HG03342 (cell line): Measurements from ENCODE around the gene HMCN2.

Source experiments
- ATAC-seq: cut with Tn5 transposase; IDR thresholded peaks from one replicate; pipeline ENCODE4 v1.9.1; 2021; ENCODE audit warnings: mild to moderate bottlenecking, moderate library complexity; ENCODE audit not compliant: unreplicated experiment

The HMCN2 gene

DNA sequence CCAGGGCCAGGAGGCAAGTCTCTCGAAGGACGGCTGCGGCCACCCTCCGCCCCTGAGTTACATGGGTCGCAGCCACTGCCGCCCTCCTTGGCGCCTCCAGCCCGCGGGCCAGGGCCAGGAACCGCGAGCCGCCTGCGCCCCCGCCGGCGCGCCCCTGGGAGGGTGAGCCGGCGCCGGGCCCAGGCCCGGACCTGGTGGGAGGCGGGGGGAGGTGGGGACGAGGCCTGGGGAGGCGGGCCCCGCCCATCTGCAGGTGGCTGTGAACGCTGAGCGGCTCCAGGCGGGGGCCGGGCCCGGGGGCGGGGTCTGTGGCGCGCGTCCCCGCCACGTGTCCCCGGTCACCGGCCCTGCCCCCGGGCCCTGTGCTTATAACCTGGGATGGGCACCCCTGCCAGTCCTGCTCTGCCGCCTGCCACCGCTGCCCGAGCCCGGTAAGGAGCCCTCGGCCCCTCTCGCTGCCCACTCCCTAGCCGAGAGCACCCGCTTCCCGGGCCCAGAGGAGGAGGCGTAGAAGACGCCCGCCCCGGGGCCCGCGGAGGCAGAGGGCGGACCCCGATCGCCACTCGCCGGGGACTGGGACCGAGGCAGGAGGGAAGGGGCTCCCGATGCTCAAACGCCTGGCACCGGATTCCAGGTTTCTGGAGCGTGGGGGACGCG is 179.1 kb downstream of the HMCN2 start, which contains the start of gene ASS1:
Gene ASS1, plus strand, starts transcription at position 397 of the 657 bp plus-strand sequence. CDS start 7,268 bp downstream, outside the sequence.
- no peak for ATAC-seq

GRCh38 chr9:130445268-130445983 is 179.9 kb downstream of the HMCN2 start:
- no peak for ATAC-seq

DNA sequence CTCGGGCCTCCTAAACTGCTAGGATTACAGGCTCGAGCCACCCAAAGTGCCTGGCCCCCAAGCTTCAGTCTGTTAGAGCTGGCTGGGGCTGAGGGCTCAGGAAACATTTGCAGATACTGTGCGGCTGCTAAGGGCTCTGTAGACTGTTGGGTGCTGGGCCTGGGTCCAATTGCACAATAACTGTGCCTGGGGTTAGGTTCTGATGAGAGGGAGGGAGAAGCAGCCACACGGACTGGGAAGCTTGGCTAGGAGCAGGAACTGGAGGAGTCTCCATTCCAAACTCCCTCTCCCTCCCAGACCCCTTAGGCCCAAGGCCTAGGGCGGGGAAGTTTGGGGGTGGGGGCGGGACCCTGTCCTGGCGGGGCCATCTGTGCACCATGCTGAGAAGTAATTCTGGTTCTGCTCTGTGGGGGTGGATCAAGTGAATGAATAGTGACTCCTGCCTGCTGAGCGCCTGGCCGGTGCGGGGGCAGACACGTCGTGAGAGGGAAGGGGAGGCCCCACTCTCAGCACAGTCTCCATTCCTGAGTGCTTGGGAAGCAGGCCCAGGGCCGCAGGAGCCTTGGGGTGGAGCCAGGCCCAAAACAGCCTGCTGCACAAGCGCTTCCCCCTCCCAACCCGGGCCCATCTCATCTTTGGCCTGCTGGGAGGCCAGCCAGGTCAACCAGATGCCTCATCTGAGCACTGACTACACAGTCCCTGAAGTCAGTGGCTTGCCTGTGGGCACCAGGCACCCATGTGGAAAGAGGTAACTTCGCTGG is 180.7 kb downstream of the HMCN2 start:
- ATAC-seq: no peak

GRCh38 chr9:130447193-130447816 is 181.7 kb downstream of the HMCN2 start:
- ATAC-seq: no peak

DNA sequence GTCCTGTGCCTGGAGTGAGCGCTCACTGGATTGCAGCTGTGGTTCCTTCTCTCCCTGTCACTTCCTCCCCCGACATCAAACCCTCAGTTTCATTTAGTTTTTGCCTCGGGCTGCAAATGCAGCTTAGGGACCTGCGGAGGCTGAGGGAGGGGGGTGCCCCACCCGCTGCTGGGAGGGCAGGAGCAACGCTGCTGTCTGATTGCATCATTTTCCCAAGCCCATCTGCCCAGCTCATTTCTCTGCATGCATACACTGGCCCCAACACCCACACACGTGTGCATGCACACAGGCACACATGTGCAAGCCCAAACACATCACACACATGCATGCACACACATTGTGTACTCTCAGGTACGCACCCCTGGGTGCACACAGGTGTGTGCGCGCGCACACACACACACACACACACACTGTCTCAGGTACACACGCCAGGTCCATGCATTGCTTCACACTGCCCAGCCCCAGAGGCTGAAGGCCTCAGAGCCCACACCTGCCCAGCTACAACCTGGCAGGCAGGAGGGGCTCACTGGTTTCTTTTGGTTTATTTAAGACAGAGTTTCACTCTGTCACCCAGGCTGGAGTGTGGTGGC is 182.6 kb downstream of the HMCN2 start:
- no peak for ATAC-seq

DNA sequence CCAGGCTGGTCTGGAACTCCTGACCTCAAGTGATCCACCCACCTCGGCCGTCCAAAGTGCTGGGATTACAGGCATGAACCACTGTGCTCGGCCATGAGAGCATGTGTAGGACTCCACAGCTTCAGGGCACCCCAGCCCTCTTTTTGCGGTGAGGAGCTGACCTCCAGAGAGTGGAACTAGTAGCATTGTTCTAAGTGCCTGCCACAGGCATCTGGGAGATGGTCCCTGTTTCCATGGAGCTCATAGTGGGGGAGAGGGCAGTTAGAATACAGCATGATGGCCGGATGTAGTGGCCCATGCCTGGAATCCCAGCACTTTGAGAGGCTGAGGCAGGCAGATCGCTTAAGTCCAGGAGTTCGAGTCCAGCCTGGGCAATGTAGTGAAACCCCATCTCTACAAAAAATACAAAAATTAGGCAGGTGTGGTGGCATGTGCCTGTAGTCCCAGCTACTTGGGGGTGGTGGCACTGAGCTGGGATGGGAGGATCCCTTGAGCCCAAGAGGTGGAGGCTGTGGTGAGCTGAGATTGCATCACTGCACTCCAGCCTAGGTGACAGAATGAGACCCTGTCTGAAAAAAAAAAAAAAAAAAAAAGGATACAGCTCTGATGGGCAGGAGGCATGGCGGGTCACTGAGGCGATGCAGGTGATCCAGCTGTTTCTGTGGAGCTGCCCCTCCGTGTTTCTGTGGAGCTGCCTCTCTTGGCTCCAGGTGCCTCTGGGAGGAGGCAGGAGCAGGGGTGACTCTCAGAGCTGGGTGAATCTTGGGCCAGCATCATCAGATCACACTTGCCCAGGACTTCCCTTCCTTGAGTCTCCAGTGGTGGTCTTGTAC is 183.4 kb downstream of the HMCN2 start:
- no peak for ATAC-seq

DNA sequence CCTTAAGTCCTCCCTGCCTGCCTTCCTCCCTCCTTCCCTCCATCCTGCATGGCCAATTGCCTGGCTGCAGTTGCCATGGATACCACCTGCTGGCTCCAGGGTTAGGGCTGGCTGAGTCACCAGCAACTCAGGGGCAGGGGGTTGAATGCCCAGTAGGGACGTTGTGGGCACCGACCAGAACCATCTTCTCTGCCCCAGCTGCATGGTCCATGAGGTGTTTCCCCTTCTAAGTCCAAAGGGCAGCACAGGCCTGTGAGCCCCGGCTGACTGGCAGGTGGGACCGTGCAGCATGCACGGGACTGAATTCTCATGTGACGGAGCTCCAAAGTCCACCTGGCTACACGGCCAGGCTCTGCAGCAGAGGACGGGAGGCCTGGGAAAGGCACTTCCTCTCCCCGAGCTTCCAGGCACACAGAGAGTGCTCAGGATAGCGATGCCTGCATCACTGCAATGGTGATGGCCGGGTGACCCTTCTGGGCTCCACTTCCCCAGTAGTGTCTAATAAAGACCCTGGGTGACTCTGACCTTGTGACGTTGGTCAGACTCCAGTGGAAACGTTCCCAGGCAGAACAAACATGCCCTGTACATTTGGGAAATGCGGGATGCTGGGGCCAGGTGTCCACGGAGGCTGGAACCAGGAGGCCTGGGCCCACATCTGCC is 184.9 kb downstream of the HMCN2 start:
- no peak for ATAC-seq

DNA sequence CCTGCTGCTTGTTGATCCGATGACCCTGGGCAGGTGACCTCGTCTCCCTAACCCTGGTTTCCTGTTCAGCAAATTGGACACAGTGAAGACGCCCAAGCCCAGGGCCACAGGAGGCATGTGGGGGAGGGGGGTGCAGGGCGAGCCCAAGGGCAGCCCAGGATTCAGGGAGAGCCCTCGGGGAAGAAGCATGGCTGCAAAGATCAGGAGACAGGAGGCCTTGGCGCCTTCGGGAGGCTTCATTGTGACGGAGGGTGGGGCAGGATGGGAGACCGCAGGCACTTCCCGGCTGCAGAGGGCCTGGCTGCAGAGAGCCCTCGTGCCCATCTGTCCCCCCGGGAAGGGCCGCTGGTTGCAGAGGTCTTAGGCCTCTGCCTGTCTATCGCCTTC is 185.4 kb downstream of the HMCN2 start:
- ATAC-seq: no peak

DNA sequence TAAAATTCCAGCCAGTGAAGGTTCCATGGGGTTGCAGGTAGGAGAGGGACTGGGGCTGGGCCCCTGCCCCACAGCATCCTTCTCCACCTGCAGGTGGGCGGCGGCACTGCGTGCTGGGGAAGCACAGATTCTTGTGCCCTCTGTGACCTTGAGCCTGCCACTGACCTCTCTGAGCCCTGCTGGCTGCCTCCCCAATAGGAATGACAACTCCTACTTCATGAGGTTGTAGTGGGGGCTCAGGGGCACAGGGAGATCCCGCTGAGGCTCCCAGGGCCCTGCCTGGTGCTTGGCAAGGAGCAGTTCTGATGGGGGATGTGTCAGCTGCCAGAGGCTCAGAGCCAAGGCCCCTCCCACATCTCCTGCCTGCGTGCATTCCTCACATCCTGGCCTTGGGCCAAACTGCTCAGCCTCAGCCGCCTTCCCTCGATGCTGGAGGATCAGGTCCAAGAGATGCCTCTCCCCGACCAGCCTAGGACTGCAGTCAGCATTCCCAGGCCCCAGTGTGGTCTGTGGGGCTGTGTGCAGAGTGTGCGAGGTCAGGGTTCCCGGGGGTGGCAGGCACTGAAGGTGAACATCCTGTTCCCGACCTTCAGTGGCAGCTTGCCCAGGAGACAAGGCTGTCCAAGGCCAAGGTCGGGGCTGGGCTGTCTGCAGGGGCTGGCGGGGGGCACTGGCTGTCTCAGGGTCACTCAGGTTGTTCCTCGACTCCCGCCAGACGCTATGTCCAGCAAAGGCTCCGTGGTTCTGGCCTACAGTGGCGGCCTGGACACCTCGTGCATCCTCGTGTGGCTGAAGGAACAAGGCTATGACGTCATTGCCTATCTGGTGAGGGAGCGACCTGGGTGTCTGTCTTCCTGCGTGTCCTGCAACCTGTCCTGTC is 186.2 kb downstream of the HMCN2 start:
- ATAC-seq: no peak

GRCh38 chr9:130452835-130453234 is 187.3 kb downstream of the HMCN2 start:
- no peak for ATAC-seq

GRCh38 chr9:130453487-130453886 is 187.9 kb downstream of the HMCN2 start:
- no peak for ATAC-seq

- ATAC-seq: no peak
Measured at GRCh38 chr9:130454096-130454811, 188.7 kb downstream of the HMCN2 start.

DNA sequence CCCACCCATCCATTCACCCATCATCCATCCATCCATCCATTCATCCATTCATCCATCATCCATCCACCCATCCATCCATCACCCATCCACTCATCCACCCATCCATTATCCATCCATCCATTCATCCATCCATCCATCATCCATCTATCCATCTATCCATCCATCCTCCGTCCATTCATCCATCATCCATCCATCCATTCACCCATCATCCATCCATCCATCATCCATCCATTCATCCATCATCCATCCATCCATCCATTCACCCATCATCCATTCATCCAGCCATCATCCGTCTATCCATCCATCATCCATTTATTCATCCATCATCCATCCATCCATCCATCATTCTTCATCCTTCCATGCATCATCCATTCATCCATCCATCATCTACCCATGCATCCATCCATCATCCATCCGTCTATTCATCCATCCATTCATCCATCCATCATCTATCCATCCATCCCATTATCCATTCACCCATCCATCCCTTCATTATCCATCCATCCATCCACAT is 189.3 kb downstream of the HMCN2 start:
- no peak for ATAC-seq

DNA sequence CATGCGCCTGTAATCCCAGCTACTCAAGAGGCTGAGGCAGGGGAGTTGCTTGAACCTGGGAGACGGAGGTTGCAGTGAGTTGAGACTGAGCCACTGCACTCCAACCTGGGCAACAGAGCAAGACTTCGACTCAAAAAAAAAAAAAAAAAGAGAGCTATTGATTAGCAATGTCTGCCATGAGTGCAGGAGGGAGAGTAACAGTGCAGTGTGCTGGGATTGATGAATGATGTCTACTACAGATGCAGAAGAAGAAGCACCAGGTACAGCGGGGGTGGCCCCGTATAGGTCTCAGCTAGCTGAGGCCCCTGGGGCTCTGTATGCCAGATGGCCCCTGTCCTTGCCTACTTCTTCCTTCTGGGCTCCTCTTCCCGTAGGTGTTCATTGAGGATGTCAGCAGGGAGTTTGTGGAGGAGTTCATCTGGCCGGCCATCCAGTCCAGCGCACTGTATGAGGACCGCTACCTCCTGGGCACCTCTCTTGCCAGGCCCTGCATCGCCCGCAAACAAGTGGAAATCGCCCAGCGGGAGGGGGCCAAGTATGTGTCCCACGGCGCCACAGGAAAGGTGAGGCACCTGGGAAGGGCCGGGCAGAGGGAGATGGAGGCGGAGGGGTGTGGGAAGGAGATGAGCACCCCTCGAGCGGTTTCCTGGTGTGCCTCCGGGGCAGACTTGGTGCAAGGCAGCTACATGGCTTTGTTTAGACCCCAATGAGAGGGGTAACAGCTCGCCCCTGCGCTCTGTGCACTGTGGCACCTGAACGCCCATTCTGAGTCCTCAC is 192.7 kb downstream of the HMCN2 start:
- ATAC-seq: no peak

GRCh38 chr9:130458804-130459067 is 193.2 kb downstream of the HMCN2 start:
- no peak for ATAC-seq

- ATAC-seq: no peak
Measured at GRCh38 chr9:130459151-130459550, 193.6 kb downstream of the HMCN2 start.

DNA sequence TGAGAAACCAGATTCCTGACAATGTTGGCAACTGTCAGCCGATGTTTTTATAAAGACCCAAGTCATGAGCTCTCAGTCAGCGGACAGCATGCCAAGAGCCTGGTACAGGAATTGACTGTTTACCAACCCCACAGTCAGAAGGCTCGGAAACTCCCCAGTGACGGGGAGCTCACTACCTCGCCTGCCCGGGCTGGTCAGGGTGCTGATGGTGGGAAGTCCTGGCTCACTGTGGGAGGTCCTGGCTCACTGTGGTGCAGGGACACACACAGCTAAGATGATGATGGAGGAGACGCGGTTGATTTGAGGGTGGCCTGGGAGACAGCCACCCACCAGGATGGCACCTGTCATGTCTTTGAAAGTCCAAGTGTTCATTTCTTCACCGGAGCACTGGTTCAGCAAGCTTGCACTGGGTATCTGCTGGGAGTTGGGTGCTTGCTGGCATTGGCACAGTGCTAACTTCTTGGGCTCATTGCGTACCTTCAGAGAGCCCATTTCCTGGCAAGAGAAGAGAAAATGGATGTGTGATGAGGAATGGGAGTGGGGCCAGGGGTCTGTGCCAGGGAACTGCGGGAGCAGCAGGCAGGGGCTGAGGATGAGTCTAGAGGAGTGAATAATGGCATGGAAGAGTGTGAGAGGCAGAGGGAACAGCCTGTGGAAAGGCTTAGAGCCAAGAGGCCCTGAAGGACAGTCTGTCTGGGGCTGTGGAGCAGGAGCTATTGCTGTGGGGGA is 194.5 kb downstream of the HMCN2 start:
- no peak for ATAC-seq
